MM.1S (cell line): Measurements from ENCODE around the gene TRAPPC1.

Experiments used
- CTCF ChIP-seq: fragments of 300-600 bp; sonication (generic); IDR thresholded peaks from 2 replicates; pipeline ENCODE4 v1.5.1; 2016; ENCODE audit warnings: antibody characterized with exemption, low read length, mixed read lengths
- EZH2 ChIP-seq: fragments of 300-600 bp; sonication (generic); optimal IDR thresholded peaks from 2 replicates; pipeline ENCODE3; 2017; ENCODE audit warnings: low read depth, mild to moderate bottlenecking, antibody characterized with exemption, low read length, mixed read lengths
- EZH2phosphoT487 ChIP-seq: fragments of 300-600 bp; sonication (generic); IDR thresholded peaks from 2 replicates; pipeline ENCODE4 v1.6.1; 2018; ENCODE audit warnings: antibody characterized with exemption, low read length

DNA sequence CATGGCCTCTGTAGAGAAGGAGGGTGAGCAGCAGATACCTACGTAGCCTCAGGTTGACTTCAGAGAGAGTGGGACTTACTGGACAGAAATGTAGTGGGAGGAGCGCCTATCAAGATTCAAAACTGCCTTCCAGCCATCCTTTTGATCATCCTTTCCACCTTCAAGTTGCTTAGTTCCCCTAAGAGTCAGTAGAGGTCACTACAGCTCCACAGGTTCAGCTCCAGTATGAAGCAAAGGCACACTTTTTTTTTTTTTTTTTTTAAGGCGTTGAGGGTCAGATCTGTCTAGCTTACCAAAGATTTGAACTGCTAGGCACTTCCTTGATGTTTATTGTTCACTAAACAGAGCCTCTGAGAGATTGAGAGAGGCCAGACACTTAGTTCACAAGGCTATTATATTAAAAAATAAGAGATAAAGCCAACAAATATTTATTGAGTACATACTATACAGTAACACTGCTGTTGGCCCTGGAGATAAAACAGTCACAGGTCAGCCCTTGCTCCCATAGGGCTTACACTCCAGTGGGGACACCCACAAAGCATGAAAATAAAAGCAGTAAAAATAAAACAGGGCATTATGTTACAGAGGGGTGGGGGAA, 18.7 kb downstream of the TRAPPC1 start:
- TF ChIP-seq CTCF = peak; percentile 80
- TF ChIP-seq EZH2 = no peak
- TF ChIP-seq EZH2phosphoT487 = no peak
